Hippocampal formation (tissue), 2 donors: ENCODE results near the gene ASS1.

ENCODE experiments used
- DNase-seq, 2 donors: peaks; one replicate each; lab custom pipeline; 2025; lab: John Stamatoyannopoulos, UW

ASS1 gene

GRCh38 chr9:130498298-130498917 lies 53.6 kb downstream of the ASS1 start:
- no peak for DNase-seq

GRCh38 chr9:130498918-130499698 lies 54.3 kb downstream of the ASS1 start:
- no peak for DNase-seq

- DNase-seq, result no peak
Observed at GRCh38 chr9:130499804-130500263, 55.1 kb downstream of the ASS1 start.

- no peak for DNase-seq
Observed at GRCh38 chr9:130500340-130501180, 55.8 kb downstream of the ASS1 start.

- no peak for DNase-seq
Observed at GRCh38 chr9:130501639-130502038, 56.9 kb downstream of the ASS1 start.

- no peak for DNase-seq
Observed at GRCh38 chr9:130508218-130508617, 63.5 kb downstream of the ASS1 start.

GRCh38 chr9:130512199-130512598 lies 67.4 kb downstream of the ASS1 start:
- no peak for DNase-seq

- DNase-seq, result no peak
Observed at GRCh38 chr9:130513078-130513477, 68.3 kb downstream of the ASS1 start.

GRCh38 chr9:130518233-130518632 lies 73.5 kb downstream of the ASS1 start:
- no peak for DNase-seq

GRCh38 chr9:130518943-130519799 lies 74.4 kb downstream of the ASS1 start:
- DNase-seq, result no peak

- no peak for DNase-seq
Observed at GRCh38 chr9:130519927-130520326, 75.2 kb downstream of the ASS1 start.

GRCh38 chr9:130521715-130522114 lies 77.0 kb downstream of the ASS1 start:
- no peak for DNase-seq

- no peak for DNase-seq
Observed at GRCh38 chr9:130522233-130522808, 77.6 kb downstream of the ASS1 start.

- no peak for DNase-seq
Observed at GRCh38 chr9:130523921-130524320, 79.2 kb downstream of the ASS1 start.

GRCh38 chr9:130526193-130526853 lies 81.6 kb downstream of the ASS1 start:
- DNase-seq, result no peak

- no peak for DNase-seq
Observed at GRCh38 chr9:130526854-130527650, 82.3 kb downstream of the ASS1 start.

GRCh38 chr9:130527651-130528310 lies 83.0 kb downstream of the ASS1 start:
- no peak for DNase-seq

GRCh38 chr9:130528674-130529073 lies 83.9 kb downstream of the ASS1 start:
- no peak for DNase-seq

- no peak for DNase-seq
Observed at GRCh38 chr9:130530938-130531337, 86.2 kb downstream of the ASS1 start.
